GM19468 (cell line): ENCODE results near the gene DMRTB1.

Experiments used
- ATAC-seq: cut with Tn5 transposase; IDR thresholded peaks from one replicate; pipeline ENCODE4 v1.9.1; 2021; ENCODE audit warnings: mild to moderate bottlenecking, moderate library complexity, moderate number of reproducible peaks; ENCODE audit not compliant: unreplicated experiment; ENCODE audit errors: extremely low read depth

The DMRTB1 gene

DNA sequence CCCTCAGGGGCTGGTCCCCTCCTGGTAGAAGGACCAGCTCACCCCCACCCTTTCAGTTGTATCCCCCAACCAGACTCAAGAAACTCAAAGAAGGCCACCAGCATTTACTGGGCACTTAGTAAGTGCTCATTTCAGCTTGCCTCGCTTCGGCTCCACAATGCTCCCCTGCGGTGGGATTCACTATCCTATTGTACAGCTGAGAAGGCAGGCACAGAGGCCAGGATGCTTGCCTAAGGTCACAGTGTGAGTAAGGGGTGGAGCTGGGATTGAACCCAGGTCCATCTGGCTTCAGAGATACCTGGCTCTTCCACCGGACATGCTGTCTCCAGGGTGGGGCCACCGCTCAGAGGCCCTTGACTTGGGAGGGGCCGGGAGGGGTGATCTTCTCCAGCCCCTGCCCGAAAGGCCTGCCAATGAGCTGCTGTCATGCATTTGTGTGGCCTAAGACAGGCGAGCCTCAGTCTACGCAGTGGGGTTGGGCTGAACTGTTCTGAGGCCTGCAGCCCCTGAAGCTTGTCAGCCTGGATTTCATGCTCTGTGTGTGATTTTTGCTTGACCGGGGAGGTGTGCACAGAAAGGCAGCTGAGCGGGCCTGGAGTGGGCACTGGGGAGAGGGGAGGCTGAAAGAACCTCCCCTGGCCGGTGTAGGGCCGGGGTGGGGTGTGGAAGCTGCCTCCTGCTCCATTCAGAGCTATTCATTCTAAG lies 48.1 kb downstream of the DMRTB1 start:
- no peak for ATAC-seq

DNA sequence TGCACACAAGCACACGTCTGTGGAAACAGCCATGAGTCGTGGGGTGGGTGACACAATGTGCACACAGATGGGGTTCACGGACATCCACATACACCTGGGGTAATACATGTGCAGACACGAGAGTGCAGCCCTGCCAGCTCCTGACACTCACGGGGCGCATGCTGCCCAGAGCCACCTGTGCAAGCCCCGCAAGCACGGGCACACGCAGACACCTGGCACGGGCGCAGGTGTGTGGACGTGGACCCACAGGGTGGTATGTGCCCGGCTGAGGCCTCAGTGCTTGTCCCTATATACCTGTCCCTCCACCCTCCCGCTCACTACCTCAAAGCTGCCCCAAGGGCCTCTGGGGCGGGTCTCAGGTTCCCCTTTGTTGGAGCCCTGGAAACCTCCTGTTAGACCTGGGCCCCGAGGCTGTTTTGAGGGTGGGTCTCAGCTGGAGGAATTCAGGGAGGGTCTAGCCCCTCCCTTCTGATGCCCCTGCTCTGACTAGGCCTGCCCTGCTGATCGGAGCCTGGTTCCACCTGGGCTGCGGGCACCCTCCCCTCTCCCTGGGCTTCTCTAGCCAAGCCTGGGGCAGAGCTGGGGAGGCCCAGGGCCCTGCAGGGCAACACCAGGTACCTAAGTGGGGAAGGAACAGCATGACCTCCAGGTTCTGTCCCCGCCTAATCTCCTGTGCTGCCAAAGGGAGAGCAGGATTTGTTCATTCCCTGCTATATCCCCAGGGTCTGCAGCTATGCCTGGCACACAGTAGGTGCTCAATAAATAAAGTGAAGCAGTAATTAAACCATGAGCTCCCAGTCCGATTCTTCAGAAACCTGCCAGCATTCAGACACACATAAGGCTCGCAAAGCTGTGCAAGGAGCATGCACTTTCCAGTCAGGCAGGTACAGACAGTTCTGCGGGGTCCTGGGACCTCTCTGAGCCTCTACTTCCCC lies 49.1 kb downstream of the DMRTB1 start:
- ATAC-seq, result no peak

DNA sequence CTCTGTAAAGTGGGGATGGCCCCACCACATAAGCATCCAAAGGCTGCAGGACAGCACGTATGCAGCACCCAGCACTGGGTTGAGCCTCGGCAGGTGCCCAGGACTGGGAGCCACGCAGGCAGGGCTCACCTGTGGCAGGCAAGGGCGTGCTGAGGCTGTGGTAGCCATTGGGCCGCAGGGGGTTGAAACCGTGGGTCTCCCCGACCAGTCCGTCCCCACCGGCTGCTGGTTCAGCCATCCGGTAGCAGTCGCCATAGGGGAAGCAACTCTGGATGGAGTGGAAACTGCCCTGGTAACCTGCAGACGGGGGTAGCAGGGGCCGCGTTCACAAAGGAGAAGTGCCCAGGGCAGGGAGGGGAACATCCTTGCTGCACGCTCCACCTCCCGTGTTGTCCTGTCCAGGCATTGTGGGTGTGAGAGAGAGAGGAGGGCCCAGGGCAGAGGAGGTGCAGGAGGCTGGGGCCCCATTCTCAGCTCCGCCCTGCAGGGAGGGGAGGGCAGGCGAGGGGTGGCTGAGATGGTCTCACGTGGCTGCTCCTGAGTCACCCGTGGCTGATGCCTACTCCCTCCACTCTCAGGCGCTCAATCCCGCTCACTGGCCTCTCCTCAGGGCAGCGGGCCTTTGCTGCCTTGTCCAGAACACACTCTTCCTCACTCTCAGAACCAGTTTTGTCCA lies 49.9 kb downstream of the DMRTB1 start:
- no peak for ATAC-seq

DNA sequence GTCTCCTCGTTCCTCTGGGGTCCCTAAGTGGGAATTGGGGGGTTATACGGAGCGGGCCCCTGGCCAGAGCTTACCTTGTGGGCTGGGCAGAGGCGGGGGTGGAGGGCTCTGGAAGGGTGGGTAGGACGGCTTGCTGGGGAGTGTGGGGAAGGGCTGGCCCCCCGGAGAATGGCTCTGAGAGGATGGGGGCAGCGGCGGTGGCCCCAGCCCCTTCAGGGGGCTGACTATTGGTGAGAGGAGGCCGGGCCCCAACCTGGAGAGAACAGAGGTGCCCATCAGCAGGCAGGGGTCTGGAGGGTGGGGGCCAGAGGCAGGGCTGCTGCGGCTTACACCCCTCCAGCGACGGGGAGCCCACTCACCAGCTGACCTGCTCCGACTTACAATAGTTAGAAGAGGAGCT lies 50.6 kb downstream of the DMRTB1 start:
- no peak for ATAC-seq

- no peak for ATAC-seq
Measured at GRCh38 chr1:53510215-53510614, 51.0 kb downstream of the DMRTB1 start.

DNA sequence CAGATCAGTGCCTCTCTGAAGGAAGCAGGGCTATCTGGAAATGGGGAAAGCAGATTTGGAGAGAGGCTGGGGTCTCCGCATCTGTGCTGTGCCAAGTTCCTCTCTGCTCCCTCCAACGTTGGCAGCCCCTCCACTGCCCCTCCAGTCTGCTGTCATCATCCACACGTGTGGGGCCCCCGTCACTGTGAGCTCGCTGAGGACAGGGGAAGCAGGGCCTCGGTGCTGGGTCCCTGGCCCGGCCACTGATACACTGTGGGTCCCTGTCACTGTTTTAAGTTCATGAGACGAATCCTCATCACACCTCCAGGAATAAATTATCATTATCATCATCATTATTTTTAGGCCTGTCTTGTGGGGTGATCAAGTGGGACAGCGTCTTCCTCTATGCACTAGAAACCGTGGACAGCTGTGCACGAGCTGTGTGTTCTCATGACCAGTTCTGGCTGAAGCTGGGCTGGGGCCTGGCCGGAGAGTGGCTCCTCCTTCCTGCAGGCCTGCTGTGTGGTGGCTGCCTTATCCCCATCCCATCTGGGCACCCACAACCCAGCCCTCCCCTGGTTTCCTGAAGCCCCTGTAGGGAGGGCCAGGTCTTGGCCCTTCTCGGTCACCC lies 52.2 kb downstream of the DMRTB1 start:
- ATAC-seq, result no peak

GRCh38 chr1:53511933-53512806 lies 53.0 kb downstream of the DMRTB1 start:
- ATAC-seq, result no peak

DNA sequence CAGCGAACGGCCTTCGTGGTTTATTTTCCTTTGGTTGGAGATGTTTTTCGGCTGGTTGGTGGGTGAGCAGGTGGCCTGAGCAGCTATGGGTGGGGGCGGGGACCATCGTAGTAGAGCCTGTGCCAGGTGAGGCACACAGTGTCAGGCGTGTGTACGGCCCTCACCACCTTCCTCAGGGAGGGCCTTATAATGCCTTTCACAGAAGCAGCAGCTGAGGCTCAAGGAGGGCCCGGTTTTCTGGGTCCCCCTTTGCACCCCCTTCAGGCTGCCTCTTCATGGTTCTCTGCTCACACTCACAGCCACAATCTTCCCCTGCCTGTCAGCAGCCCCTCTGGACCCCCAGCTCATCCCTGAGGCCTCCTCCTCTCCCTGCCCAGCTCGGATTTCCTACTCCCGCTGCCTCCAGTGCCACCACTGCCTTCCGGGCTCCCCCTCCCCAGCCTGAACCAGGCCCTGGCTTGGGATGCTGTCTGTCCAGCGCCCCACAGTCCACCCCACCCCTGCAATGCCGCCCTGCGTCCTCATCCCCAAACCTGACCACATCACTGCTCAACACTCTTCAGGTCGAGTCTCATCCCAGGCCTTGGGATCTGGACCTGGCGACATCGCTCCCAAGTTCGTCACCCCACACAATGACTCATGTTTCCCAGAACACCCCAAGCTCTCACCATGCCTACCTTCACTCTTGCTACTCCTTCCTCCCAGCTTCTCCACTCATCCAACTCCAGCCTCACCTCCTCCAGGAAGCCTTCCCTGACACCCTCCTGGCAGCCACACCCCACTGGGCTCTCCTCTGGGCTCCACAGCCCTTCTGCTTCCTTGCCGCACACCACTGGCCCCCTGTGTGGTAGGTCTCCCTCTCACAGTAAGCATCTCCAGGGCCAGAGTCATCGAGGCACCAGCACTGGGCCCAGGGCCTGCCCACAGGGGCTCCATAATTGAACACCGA lies 53.9 kb downstream of the DMRTB1 start:
- ATAC-seq, result no peak

DNA sequence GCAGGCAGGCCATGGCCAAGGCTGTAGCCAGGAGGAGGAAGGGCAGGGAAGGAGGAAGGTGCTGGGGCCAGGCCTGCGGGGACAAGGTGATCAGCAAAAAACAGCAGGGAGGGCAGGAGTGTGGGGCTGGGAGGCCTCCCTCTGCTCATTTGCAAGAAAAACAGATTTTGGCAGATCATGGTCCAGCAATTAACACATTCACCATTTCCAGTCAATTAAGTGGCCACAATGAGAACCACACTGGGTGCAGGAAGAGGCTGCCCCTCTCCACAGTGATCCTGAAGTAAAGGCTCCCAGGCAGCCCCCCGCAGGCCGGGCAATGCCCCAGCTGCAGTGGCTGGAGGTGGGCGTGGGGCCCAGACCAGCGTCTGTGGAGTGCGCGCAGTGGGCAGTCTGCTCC lies 54.6 kb downstream of the DMRTB1 start:
- no peak for ATAC-seq

GRCh38 chr1:53514436-53514835 lies 55.2 kb downstream of the DMRTB1 start:
- no peak for ATAC-seq

DNA sequence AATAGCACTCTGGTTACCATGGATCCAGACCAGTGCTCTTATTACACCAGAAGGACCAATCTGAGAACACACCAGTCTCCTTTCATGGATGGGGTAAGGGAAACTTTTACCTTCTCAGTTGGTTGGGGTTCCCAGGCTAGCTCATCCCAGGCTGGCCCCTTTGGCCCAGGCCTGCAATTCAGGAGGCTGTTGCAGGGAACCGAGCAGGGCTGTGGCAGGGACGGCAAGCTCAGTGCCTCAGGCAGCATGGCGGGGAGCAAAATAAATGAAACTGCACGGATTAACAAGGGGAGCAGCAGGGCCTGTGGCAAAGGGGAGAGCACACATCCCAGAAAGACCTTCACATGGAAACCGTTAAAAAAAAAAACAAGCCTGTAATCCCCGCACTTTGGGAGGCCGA lies 57.0 kb downstream of the DMRTB1 start:
- no peak for ATAC-seq
